OCI-LY7 (cell line): ENCODE results near the gene TDRD9.

Source experiments
- EZH2phosphoT487 ChIP-seq: fragments of 200-600 bp; sonication (generic); IDR thresholded peaks from 2 replicates; pipeline ENCODE4 v1.6.1; 2018; ENCODE audit warnings: low read depth, borderline replicate concordance, mild to moderate bottlenecking, mixed run types, antibody characterized with exemption, low read length, moderate library complexity, mixed read lengths
- TF ChIP-seq, protein P1 (sequence below): fragments of 200-600 bp; sonication (generic); conservative IDR thresholded peaks from 2 replicates; pipeline ENCODE4 v1.5.1; 2014; ENCODE audit warnings: mild to moderate bottlenecking, antibody characterized with exemption, low read length, moderate library complexity, mixed read lengths

DNA sequence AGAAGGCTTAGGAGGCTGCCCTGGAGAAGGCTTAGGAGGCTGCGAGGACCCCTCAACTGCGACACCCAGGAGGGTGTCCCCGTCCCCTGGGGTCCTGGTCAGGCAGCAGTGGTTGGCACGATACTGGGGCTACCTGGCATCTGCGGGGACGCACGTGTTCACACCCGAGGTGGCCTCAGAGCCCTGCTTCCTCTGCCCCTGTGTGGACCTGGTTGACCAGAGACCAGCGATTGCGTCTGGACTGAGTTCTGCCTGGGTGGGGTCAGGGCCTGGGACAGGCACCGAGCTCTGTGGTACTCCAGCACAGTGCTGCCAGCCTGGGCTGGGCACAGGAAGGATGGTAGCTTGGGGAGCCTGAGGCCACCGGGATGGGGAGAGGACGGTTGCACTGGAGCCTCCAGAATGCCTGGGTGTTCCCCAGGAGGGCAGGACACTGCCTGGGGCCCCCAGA lies 158.0 kb downstream of the TDRD9 start:
- TF ChIP-seq, protein P1, sequence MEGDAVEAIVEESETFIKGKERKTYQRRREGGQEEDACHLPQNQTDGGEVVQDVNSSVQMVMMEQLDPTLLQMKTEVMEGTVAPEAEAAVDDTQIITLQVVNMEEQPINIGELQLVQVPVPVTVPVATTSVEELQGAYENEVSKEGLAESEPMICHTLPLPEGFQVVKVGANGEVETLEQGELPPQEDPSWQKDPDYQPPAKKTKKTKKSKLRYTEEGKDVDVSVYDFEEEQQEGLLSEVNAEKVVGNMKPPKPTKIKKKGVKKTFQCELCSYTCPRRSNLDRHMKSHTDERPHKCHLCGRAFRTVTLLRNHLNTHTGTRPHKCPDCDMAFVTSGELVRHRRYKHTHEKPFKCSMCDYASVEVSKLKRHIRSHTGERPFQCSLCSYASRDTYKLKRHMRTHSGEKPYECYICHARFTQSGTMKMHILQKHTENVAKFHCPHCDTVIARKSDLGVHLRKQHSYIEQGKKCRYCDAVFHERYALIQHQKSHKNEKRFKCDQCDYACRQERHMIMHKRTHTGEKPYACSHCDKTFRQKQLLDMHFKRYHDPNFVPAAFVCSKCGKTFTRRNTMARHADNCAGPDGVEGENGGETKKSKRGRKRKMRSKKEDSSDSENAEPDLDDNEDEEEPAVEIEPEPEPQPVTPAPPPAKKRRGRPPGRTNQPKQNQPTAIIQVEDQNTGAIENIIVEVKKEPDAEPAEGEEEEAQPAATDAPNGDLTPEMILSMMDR = no peak
- no peak for TF ChIP-seq EZH2phosphoT487
